OCI-LY3 (cell line): Measurements from ENCODE around the gene IQSEC1.

ENCODE experiments used
- CTCF ChIP-seq: fragments of 200-600, 300-600 bp; sonication (generic); IDR thresholded peaks from 2 replicates; pipeline ENCODE4 v1.5.1; 2014; ENCODE audit warnings: antibody characterized with exemption, low read length, low read depth
- EZH2phosphoT487 ChIP-seq: fragments of 200-600 bp; shearing (Covaris generic); IDR thresholded peaks from 2 replicates; pipeline ENCODE4 v1.6.1; 2018; ENCODE audit warnings: antibody characterized with exemption, mixed run types, low read depth

- TF ChIP-seq CTCF (no peak), EZH2phosphoT487 (no peak)
Measured at GRCh38 chr3:13018561-13019242, 54.5 kb downstream of the IQSEC1 start.
